HG02943 (cell line): Measurements from ENCODE around the gene COL27A1.
"Not testable (repeated sequence)": the region's sequence is repeated elsewhere in the genome, so short reads cannot be mapped to it uniquely, and the experiment has no call there.

Experiments
- ATAC-seq: cut with Tn5 transposase; IDR thresholded peaks from one replicate; pipeline ENCODE4 v1.9.1; 2021; ENCODE audit warnings: mild to moderate bottlenecking, low read depth, moderate library complexity; ENCODE audit not compliant: unreplicated experiment

Gene COL27A1

GRCh38 chr9:114311571-114312512 lies 156.5 kb downstream of the COL27A1 start:
- no peak for ATAC-seq

- no peak for ATAC-seq
These were observed 157.2 kb downstream of the COL27A1 start for GRCh38 chr9:114312513-114312875.

GRCh38 chr9:114313186-114313585 lies 157.8 kb downstream of the COL27A1 start:
- ATAC-seq = no peak

- no peak for ATAC-seq
These were observed 159.0 kb downstream of the COL27A1 start for GRCh38 chr9:114314256-114314867.

- no peak for ATAC-seq
These were observed 159.8 kb downstream of the COL27A1 start for GRCh38 chr9:114314881-114315722.

GRCh38 chr9:114315723-114316363 lies 160.5 kb downstream of the COL27A1 start:
- no peak for ATAC-seq

- no peak for ATAC-seq
These were observed 161.4 kb downstream of the COL27A1 start for GRCh38 chr9:114316605-114317230.

- no peak for ATAC-seq
These were observed 162.5 kb downstream of the COL27A1 start for GRCh38 chr9:114317665-114318357.

- ATAC-seq = no peak
These were observed 163.1 kb downstream of the COL27A1 start for GRCh38 chr9:114318416-114318815.

- ATAC-seq = no peak
These were observed 163.8 kb downstream of the COL27A1 start for GRCh38 chr9:114319147-114319546.

GRCh38 chr9:114320710-114321109 lies 165.4 kb downstream of the COL27A1 start:
- ATAC-seq = not testable (repeated sequence)

GRCh38 chr9:114321759-114322158 lies 166.4 kb downstream of the COL27A1 start:
- ATAC-seq = no peak

- not testable (repeated sequence) for ATAC-seq
These were observed 167.0 kb downstream of the COL27A1 start for GRCh38 chr9:114322160-114322818.

GRCh38 chr9:114322831-114323531 lies 167.6 kb downstream of the COL27A1 start, which contains the start of gene ORM1:
Gene ORM1, plus strand, starts transcription at chr9:114323098. Its CDS starts 36 bp downstream, at chr9:114323134.
- not testable (repeated sequence) for ATAC-seq

- not testable (repeated sequence) for ATAC-seq
These were observed 168.5 kb downstream of the COL27A1 start for GRCh38 chr9:114323849-114324248.

- no peak for ATAC-seq
These were observed 169.2 kb downstream of the COL27A1 start for GRCh38 chr9:114324492-114324891.

- not testable (repeated sequence) for ATAC-seq
These were observed 169.6 kb downstream of the COL27A1 start for GRCh38 chr9:114324965-114325364.

- ATAC-seq = not testable (repeated sequence)
These were observed 170.4 kb downstream of the COL27A1 start for GRCh38 chr9:114325684-114326254.
